Calu3 (cell line): ENCODE measurements around the gene EGFR. TPM values are rescaled to one million over a fixed set of nuclear protein-coding genes. Genes with fewer than 3 reads are reported as not detected.

Experiments
- BruUV-seq: library from RNA; stranded (reverse); fragments of 400-500 nt; replicated peaks from 2 replicates; lab custom pipeline; 2021; lab: Mats Ljungman, UMichigan
- CTCF ChIA-PET: fragments of 300-600 bp; sonication (Branson Sonifier 250); formaldehyde crosslinking; loops from one replicate; lab custom pipeline; 2022; ENCODE audit warnings: antibody characterized with exemption; lab: Charles Lee
- DNase-seq: peaks from one replicate; pipeline ENCODE4 v3.0.0; 2022
- H3K27ac Mint-ChIP-seq: one replicate; pipeline ENCODE4 v1.8.0; 2022; ENCODE audit warnings: mixed read lengths; ENCODE audit not compliant: unreplicated experiment
- H3K27me3 Mint-ChIP-seq: one replicate; pipeline ENCODE4 v1.8.0; 2022; ENCODE audit warnings: mixed read lengths; ENCODE audit not compliant: unreplicated experiment
- H3K36me3 Mint-ChIP-seq: one replicate; pipeline ENCODE4 v1.8.0; 2022; ENCODE audit warnings: mild to moderate bottlenecking, moderate library complexity, mixed read lengths; ENCODE audit not compliant: insufficient read depth, unreplicated experiment
- H3K4me1 Mint-ChIP-seq: one replicate; pipeline ENCODE4 v1.8.0; 2022; ENCODE audit warnings: mild to moderate bottlenecking, low read depth, mixed read lengths; ENCODE audit not compliant: unreplicated experiment
- H3K4me3 Mint-ChIP-seq: one replicate; pipeline ENCODE4 v1.8.0; 2022; ENCODE audit warnings: mild to moderate bottlenecking, low read depth, moderate library complexity, mixed read lengths; ENCODE audit not compliant: unreplicated experiment
- H3K9me3 Mint-ChIP-seq: one replicate; pipeline ENCODE4 v1.8.0; 2022; ENCODE audit warnings: low read depth, mixed read lengths; ENCODE audit not compliant: unreplicated experiment
- intact Hi-C: fragments of 100-400 bp; cut with micrococcal nuclease; formaldehyde crosslinking; loops from one replicate; pipeline ENCODE4 v1.10.0; 2022; ENCODE audit not compliant: unreplicated experiment
- total RNA-seq: library from RNA; stranded (reverse); gene quantifications from 2 replicates; pipeline ENCODE4 v1.2.3, GENCODE V29; 2022
- TF ChIP-seq, protein P1 (sequence below): fragments of 200-600 bp; IDR thresholded peaks from one replicate; pipeline ENCODE4 v1.8.0; 2022; ENCODE audit warnings: antibody characterized with exemption; ENCODE audit not compliant: unreplicated experiment

EGFR gene
- total RNA-seq, 1 experiment from 2014 or later, result 87.4 TPM

DNA sequence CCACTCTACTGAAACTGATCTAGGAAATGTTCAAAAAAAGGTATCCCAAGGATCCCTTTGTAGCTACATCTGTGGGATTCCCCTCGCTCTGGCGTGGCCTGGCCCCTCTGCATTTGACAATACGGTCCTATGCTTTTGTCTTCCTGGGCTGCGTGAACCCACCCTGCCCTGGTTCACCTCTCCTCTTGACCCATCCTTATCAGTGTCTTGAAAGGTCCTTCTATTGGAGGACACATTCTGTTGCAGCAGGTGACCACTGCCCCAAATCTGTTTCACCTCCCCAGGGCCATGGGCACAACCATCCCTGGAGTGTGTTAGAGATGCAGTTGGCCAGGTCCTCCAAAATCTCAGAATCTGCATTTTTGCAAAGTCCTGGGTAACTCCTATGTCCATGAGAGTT is 100.8 kb downstream of the EGFR start:
- intact Hi-C loops, result no loop called here
- H3K36me3 Mint-ChIP-seq, result peaks cover 10% of the 10 kb centered on the region
- TF ChIP-seq, protein P1, sequence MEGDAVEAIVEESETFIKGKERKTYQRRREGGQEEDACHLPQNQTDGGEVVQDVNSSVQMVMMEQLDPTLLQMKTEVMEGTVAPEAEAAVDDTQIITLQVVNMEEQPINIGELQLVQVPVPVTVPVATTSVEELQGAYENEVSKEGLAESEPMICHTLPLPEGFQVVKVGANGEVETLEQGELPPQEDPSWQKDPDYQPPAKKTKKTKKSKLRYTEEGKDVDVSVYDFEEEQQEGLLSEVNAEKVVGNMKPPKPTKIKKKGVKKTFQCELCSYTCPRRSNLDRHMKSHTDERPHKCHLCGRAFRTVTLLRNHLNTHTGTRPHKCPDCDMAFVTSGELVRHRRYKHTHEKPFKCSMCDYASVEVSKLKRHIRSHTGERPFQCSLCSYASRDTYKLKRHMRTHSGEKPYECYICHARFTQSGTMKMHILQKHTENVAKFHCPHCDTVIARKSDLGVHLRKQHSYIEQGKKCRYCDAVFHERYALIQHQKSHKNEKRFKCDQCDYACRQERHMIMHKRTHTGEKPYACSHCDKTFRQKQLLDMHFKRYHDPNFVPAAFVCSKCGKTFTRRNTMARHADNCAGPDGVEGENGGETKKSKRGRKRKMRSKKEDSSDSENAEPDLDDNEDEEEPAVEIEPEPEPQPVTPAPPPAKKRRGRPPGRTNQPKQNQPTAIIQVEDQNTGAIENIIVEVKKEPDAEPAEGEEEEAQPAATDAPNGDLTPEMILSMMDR, result no peak
- BruUV-seq, result no TSS peak
- no peaks in the 10 kb centered on the region for H3K27me3 Mint-ChIP-seq
- CTCF ChIA-PET, result interaction anchor here (1.1 kb wide), 1 partner anchor 9 kb away, joined by 3 read pairs; no protein-coding TSS in a partner anchor
- H3K4me1 Mint-ChIP-seq, result peaks cover 41% of the 10 kb centered on the region
- no peak overlapping the region for H3K27ac Mint-ChIP-seq
- no peaks in the 10 kb centered on the region for H3K9me3 Mint-ChIP-seq
- H3K4me3 Mint-ChIP-seq, result no peak overlapping the region
- DNase-seq, result no peak

GRCh38 chr7:55120074-55120473 is 101.3 kb downstream of the EGFR start:
- BruUV-seq, result no TSS peak

GRCh38 chr7:55120501-55121198 is 101.8 kb downstream of the EGFR start:
- peak overlapping the region; percentile 5 for H3K4me3 Mint-ChIP-seq
- H3K27me3 Mint-ChIP-seq, result no peaks in the 10 kb centered on the region
- peaks cover 10% of the 10 kb centered on the region for H3K36me3 Mint-ChIP-seq
- H3K9me3 Mint-ChIP-seq, result no peaks in the 10 kb centered on the region
- peak overlapping the region; percentile 73 for H3K27ac Mint-ChIP-seq
- H3K4me1 Mint-ChIP-seq, result peaks cover 49% of the 10 kb centered on the region
- intact Hi-C loops, result no loop called here
- no TSS peak for BruUV-seq
- no peak for DNase-seq
- CTCF ChIA-PET, result interaction anchor here (0.6 to 1.5 kb wide), 2 partner anchors 12 to 307 kb away, joined by 3 to 7 read pairs; no protein-coding TSS in a partner anchor
- TF ChIP-seq, protein P1, result no peak

More at GRCh38 chr7:55120074-55120473, 101.3 kb downstream of the EGFR start:
- H3K36me3 Mint-ChIP-seq, result peaks cover 10% of the 10 kb centered on the region
- H3K4me3 Mint-ChIP-seq, result no peak overlapping the region
- no peaks in the 10 kb centered on the region for H3K27me3 Mint-ChIP-seq
- CTCF ChIA-PET, result interaction anchor here (1.1 kb wide), 1 partner anchor 9 kb away, joined by 3 read pairs; no protein-coding TSS in a partner anchor
- intact Hi-C loops, result no loop called here
- peak overlapping the region; percentile 73 for H3K27ac Mint-ChIP-seq
- peaks cover 46% of the 10 kb centered on the region for H3K4me1 Mint-ChIP-seq
- TF ChIP-seq, protein P1, result no peak
- no peaks in the 10 kb centered on the region for H3K9me3 Mint-ChIP-seq
- no peak for DNase-seq

DNA sequence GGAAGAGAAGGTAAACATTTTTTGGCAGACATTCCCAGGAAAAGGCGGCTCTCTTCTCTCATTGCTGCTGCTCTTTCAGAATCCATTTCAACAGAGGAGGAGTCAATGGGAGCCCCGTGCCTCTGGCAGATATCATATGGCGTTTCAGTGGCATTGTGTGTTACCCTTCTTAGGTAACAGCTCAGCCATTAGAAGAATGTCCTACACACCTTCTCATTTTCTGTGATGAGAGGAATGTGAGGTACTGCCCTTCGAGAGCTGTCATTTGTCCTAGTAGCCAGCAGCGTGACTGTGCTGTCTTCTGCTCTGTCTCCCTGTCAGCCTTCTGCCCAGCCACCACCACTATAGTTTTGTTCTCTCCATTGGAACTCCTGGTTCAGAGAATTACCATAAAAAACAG is 102.4 kb downstream of the EGFR start:
- peaks cover 10% of the 10 kb centered on the region for H3K36me3 Mint-ChIP-seq
- H3K27me3 Mint-ChIP-seq, result no peaks in the 10 kb centered on the region
- peak overlapping the region; percentile 5 for H3K4me3 Mint-ChIP-seq
- TF ChIP-seq, protein P1, result no peak
- peaks cover 55% of the 10 kb centered on the region for H3K4me1 Mint-ChIP-seq
- no TSS peak for BruUV-seq
- intact Hi-C loops, result no loop called here
- DNase-seq, result no peak
- CTCF ChIA-PET, result interaction anchor here (1.0 to 1.5 kb wide), 2 partner anchors 9 to 12 kb away, joined by 3 to 7 read pairs; no protein-coding TSS in a partner anchor
- H3K9me3 Mint-ChIP-seq, result no peaks in the 10 kb centered on the region
- H3K27ac Mint-ChIP-seq, result peak overlapping the region; percentile 73
